ENCODE measurements around the gene STK39. TPM values are rescaled to one million over a fixed set of nuclear protein-coding genes. Genes with fewer than 3 reads are reported as not detected.

STK39 gene
- total RNA-seq, 4 donors from 2014 or later = 17.4 to 27.6 (median 20.6) TPM

GRCh38 chr2:168138374-168138773 is 109.0 kb downstream of the STK39 start:
- DNase-seq = no peak
- Histone ChIP-seq H3K4me3 (no peak overlapping the region), H3K4me1 (peaks cover 0 to 23% (median 0%) of the 10 kb centered on the region in 3 donors), H3K27me3 (no peaks in the 10 kb centered on the region), H3K27ac (peak overlapping the region in 2 of 4 donors; percentile 9 to 56), H3K36me3 (peaks cover 0 to 50% (median 0%) of the 10 kb centered on the region in 3 donors), H3K9me3 (no peaks in the 10 kb centered on the region)
- WGBS, 2 donors = 65 to 79% methylated on average over 5 of the region's 5 CpGs
- no peak for TF ChIP-seq CTCF (IDR thresholded peaks at IDR 0.05)
- TF ChIP-seq POLR2A (IDR thresholded peaks at IDR 0.05) = no peak
- intact Hi-C loops (cut with DNase I) = loop anchor here (10.0 kb wide), 1 partner anchor 196 kb away; no protein-coding TSS in a partner anchor

GRCh38 chr2:168137510-168138180 is 109.8 kb downstream of the STK39 start:
- H3K4me3 ChIP-seq = no peak overlapping the region
- no peak for DNase-seq
- intact Hi-C loops (cut with DNase I) = loop anchor here (10.0 kb wide), 1 partner anchor 197 kb away; no protein-coding TSS in a partner anchor
- peaks cover 0 to 57% (median 0%) of the 10 kb centered on the region in 3 donors for H3K36me3 ChIP-seq
- H3K27me3 ChIP-seq = no peaks in the 10 kb centered on the region
- H3K27ac ChIP-seq = peak overlapping the region in 3 of 4 donors; percentile 9 to 56 (median 10)
- 87 to 93% methylated on average over 3 of the region's 3 CpGs for WGBS, 2 donors
- no peak for TF ChIP-seq POLR2A (IDR thresholded peaks at IDR 0.05)
- TF ChIP-seq CTCF (IDR thresholded peaks at IDR 0.05) = no peak
- H3K4me1 ChIP-seq = peaks cover 0 to 23% (median 0%) of the 10 kb centered on the region in 3 donors
- H3K9me3 ChIP-seq = no peaks in the 10 kb centered on the region

GRCh38 chr2:168136392-168136977 is 110.9 kb downstream of the STK39 start:
- H3K27ac ChIP-seq = peak overlapping the region in 2 of 4 donors; percentile 10 to 56
- H3K9me3 ChIP-seq = no peaks in the 10 kb centered on the region
- H3K4me3 ChIP-seq = no peak overlapping the region
- H3K27me3 ChIP-seq = no peaks in the 10 kb centered on the region
- intact Hi-C loops (cut with DNase I) = loop anchor here (10.0 kb wide), 1 partner anchor 198 kb away; no protein-coding TSS in a partner anchor
- H3K36me3 ChIP-seq = peaks cover 0 to 57% (median 0%) of the 10 kb centered on the region in 3 donors
- DNase-seq = no peak
- TF ChIP-seq POLR2A (IDR thresholded peaks at IDR 0.05) (no peak), CTCF (IDR thresholded peaks at IDR 0.05) (peak in 5 of 6 experiments; percentile 40 to 69 (median 58))
- peaks cover 0 to 23% (median 0%) of the 10 kb centered on the region in 3 donors for H3K4me1 ChIP-seq
- 14% methylated on average over 2 of the region's 2 CpGs for WGBS, 2 donors

GRCh38 chr2:168135630-168136029 is 111.8 kb downstream of the STK39 start:
- DNase-seq = no peak
- no peak for TF ChIP-seq CTCF (IDR thresholded peaks at IDR 0.05)
- no peak for TF ChIP-seq POLR2A (IDR thresholded peaks at IDR 0.05)
- WGBS, 2 donors = 88 to 89% methylated on average over 4 of the region's 4 CpGs
- H3K27ac ChIP-seq = no peak overlapping the region
- peaks cover 0 to 23% (median 0%) of the 10 kb centered on the region in 3 donors for H3K4me1 ChIP-seq
- no peaks in the 10 kb centered on the region for H3K27me3 ChIP-seq
- no peak overlapping the region for H3K4me3 ChIP-seq
- intact Hi-C loops (cut with DNase I) = loop anchor here (10.0 kb wide), 1 partner anchor 199 kb away; no protein-coding TSS in a partner anchor
- H3K9me3 ChIP-seq = no peaks in the 10 kb centered on the region
- peaks cover 0 to 57% (median 0%) of the 10 kb centered on the region in 3 donors for H3K36me3 ChIP-seq

- Histone ChIP-seq H3K27me3 (no peaks in the 10 kb centered on the region), H3K4me1 (peaks cover 0 to 23% (median 0%) of the 10 kb centered on the region in 3 donors), H3K27ac (no peak overlapping the region), H3K4me3 (no peak overlapping the region), H3K36me3 (peaks cover 0 to 57% (median 0%) of the 10 kb centered on the region in 3 donors), H3K9me3 (no peaks in the 10 kb centered on the region)
- TF ChIP-seq POLR2A (IDR thresholded peaks at IDR 0.05) (no peak), CTCF (IDR thresholded peaks at IDR 0.05) (no peak)
- WGBS, 2 donors = 74 to 89% methylated on average over 2 of the region's 2 CpGs
- no peak for DNase-seq
- intact Hi-C loops (cut with DNase I) = loop anchor here (10.0 kb wide), 1 partner anchor 200 kb away; no protein-coding TSS in a partner anchor
These were observed 112.3 kb downstream of the STK39 start for GRCh38 chr2:168135121-168135520.
